OCI-LY3 (cell line): ENCODE results near the gene TUBA8.

Experiments
- EZH2phosphoT487 ChIP-seq: fragments of 200-600 bp; shearing (Covaris generic); IDR thresholded peaks from 2 replicates; pipeline ENCODE4 v1.6.1; 2018; ENCODE audit warnings: antibody characterized with exemption, mixed run types, low read depth
- TF ChIP-seq, protein P1 (sequence below): fragments of 200-600, 300-600 bp; sonication (generic); IDR thresholded peaks from 2 replicates; pipeline ENCODE4 v1.5.1; 2014; ENCODE audit warnings: antibody characterized with exemption, low read length, low read depth

DNA sequence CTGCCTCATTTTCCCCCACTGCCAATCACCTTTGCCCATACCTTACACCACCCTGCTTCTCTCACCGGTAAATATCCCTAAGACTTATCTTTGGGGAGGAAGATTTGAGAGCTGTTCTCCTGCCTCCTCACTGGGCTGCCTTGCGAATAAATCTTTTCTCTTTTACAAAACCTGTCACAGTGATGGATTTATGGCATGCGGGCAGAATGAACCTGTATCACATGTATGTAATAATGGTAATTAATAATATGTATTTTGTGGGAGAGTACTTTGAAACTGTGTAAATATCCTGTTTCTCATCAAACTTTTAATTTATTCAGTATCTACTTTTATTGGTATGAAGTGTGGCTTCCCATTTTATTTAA is 35.8 kb downstream of the TUBA8 start:
- no peak for TF ChIP-seq EZH2phosphoT487
- TF ChIP-seq, protein P1, sequence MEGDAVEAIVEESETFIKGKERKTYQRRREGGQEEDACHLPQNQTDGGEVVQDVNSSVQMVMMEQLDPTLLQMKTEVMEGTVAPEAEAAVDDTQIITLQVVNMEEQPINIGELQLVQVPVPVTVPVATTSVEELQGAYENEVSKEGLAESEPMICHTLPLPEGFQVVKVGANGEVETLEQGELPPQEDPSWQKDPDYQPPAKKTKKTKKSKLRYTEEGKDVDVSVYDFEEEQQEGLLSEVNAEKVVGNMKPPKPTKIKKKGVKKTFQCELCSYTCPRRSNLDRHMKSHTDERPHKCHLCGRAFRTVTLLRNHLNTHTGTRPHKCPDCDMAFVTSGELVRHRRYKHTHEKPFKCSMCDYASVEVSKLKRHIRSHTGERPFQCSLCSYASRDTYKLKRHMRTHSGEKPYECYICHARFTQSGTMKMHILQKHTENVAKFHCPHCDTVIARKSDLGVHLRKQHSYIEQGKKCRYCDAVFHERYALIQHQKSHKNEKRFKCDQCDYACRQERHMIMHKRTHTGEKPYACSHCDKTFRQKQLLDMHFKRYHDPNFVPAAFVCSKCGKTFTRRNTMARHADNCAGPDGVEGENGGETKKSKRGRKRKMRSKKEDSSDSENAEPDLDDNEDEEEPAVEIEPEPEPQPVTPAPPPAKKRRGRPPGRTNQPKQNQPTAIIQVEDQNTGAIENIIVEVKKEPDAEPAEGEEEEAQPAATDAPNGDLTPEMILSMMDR = no peak
